SK-N-SH (cell line): ENCODE results near the gene FBF1. TPM values are rescaled to one million over a fixed set of nuclear protein-coding genes. Genes with fewer than 3 reads are reported as not detected.
"Not testable (repeated sequence)": the region's sequence is repeated elsewhere in the genome, so short reads cannot be mapped to it uniquely, and the experiment has no call there.

Experiments used
- CTCF ChIA-PET: fragments of 300-600, 350-600 bp; formaldehyde crosslinking; extraction: SDS; loops from one replicate; lab custom pipeline; 2021; lab: Yijun Ruan, JAX
- POLR2A ChIA-PET: fragments of 350-600 bp; sonication (Branson Sonifier 250); formaldehyde crosslinking; extraction: SDS; loops from one replicate; lab custom pipeline; 2020; ENCODE audit warnings: antibody characterized with exemption, inconsistent platforms; lab: Yijun Ruan, JAX
- DNase-seq: peaks from one replicate; pipeline ENCODE4 v3.0.0; 2012
- H2AFZ ChIP-seq: fragments of 200-600 bp; sonication (generic); 2 replicates; pipeline ENCODE4 v1.8.1; 2016; ENCODE audit warnings: antibody characterized with exemption, mild to moderate bottlenecking, low read depth
- H3F3A ChIP-seq: fragments of 200-600 bp; sonication (generic); replicated peaks from 2 replicates; pipeline ENCODE3; 2016; ENCODE audit warnings: antibody characterized with exemption, mild to moderate bottlenecking; ENCODE audit not compliant: insufficient read depth
- H3K27ac ChIP-seq, 2 experiments: fragments of 200-500 bp in 1 of 2; fragments of 200-600 bp in 1 of 2; sonication (Bioruptor generic) in 1 of 2; sonication (generic), shearing (Covaris generic) in 1 of 2; 2 replicates each; pipeline versions ENCODE4 v1.5.1 to v1.6.1; 2014 to 2016; ENCODE audit warnings: low read depth in 2 of 2, inconsistent platforms in 1 of 2, low read length in 1 of 2, mild to moderate bottlenecking in 1 of 2, mixed read lengths in 1 of 2
- H3K27me3 ChIP-seq: fragments of 200-600 bp; sonication (generic), shearing (Covaris generic); 2 replicates; pipeline ENCODE4 v1.6.1; 2016; ENCODE audit warnings: mixed run types; ENCODE audit not compliant: insufficient read depth
- H3K36me3 ChIP-seq, 2 experiments: fragments of 200-500 bp in 1 of 2; fragments of 200-600 bp in 1 of 2; sonication (Bioruptor generic) in 1 of 2; sonication (generic) in 1 of 2; replicated peaks in 1 of 2; 2 replicates each; pipeline versions ENCODE3 to v1.5.1; 2014 to 2016; ENCODE audit warnings: low read length in 1 of 2, mild to moderate bottlenecking in 1 of 2; ENCODE audit not compliant: insufficient read depth in 2 of 2, control insufficient read depth in 1 of 2
- H3K4me1 ChIP-seq, 2 experiments: fragments of 200-500 bp in 1 of 2; fragments of 200-600 bp in 1 of 2; sonication (Bioruptor generic) in 1 of 2; sonication (generic), shearing (Covaris generic) in 1 of 2; 2 replicates each; pipeline versions ENCODE4 v1.5.1 to v1.6.1; 2014 to 2016; ENCODE audit warnings: low read depth in 1 of 2, low read length in 1 of 2, mixed run types in 1 of 2; ENCODE audit not compliant: insufficient read depth in 2 of 2, control insufficient read depth in 1 of 2
- H3K4me2 ChIP-seq: fragments of 200-600 bp; sonication (generic), shearing (Covaris generic); 2 replicates; pipeline ENCODE4 v1.6.1; 2017; ENCODE audit warnings: mixed run types
- H3K4me3 ChIP-seq, 2 experiments: fragments of 200-500 bp in 1 of 2; fragments of 200-600 bp in 1 of 2; sonication (Bioruptor generic) in 1 of 2; sonication (generic), shearing (Covaris generic) in 1 of 2; 2 replicates each; pipeline versions ENCODE4 v1.5.1 to v1.8.1; 2014 to 2016; ENCODE audit warnings: low read depth in 2 of 2, inconsistent platforms in 1 of 2, low read length in 1 of 2, mild to moderate bottlenecking in 1 of 2, mixed read lengths in 1 of 2, moderate library complexity in 1 of 2
- H3K79me2 ChIP-seq: fragments of 200-600 bp; sonication (generic); 2 replicates; pipeline ENCODE4 v1.8.1; 2017; ENCODE audit warnings: mild to moderate bottlenecking; ENCODE audit not compliant: insufficient read depth
- H3K9ac ChIP-seq: fragments of 200-600 bp; sonication (generic); 2 replicates; pipeline ENCODE4 v1.6.1; 2017; ENCODE audit warnings: mixed run types
- H3K9me2 ChIP-seq: fragments of 200-600 bp; sonication (generic); 2 replicates; pipeline ENCODE4 v1.6.1; 2017; ENCODE audit warnings: mixed run types
- H3K9me3 ChIP-seq: fragments of 200-600 bp; sonication (generic); 2 replicates; pipeline ENCODE4 v1.6.1; 2017; ENCODE audit warnings: mixed run types, mild to moderate bottlenecking, moderate library complexity
- H4K20me1 ChIP-seq: fragments of 200-600 bp; sonication (generic); 2 replicates; pipeline ENCODE4 v1.6.1; 2017; ENCODE audit warnings: mild to moderate bottlenecking, mixed run types; ENCODE audit not compliant: insufficient read depth
- EP300 ChIP-seq, 2 experiments: IDR thresholded peaks; 2 replicates each; pipeline versions ENCODE4 v1.4.0 to v1.6.1; 2012; ENCODE audit warnings: borderline replicate concordance in 1 of 2, low read depth in 1 of 2, low read length in 1 of 2
- EZH2phosphoT487 ChIP-seq: fragments of 200-600 bp; sonication (generic); IDR thresholded peaks from 2 replicates; pipeline ENCODE4 v1.6.1; 2017; ENCODE audit warnings: low read depth, mixed run types, mild to moderate bottlenecking, antibody characterized with exemption, moderate library complexity, borderline replicate concordance
- FOXM1 ChIP-seq: IDR thresholded peaks from 2 replicates; pipeline ENCODE4 v1.4.0; 2012; ENCODE audit warnings: low read depth, mild to moderate bottlenecking
- GABPA ChIP-seq: IDR thresholded peaks from 2 replicates; pipeline ENCODE4 v1.4.0; 2012; ENCODE audit warnings: low read depth, mild to moderate bottlenecking
- GATA2 ChIP-seq: sonication (generic); formaldehyde crosslinking; IDR thresholded peaks from 2 replicates; pipeline ENCODE4 v1.5.0; 2020; ENCODE audit warnings: mild to moderate bottlenecking, missing genetic modification reagents
- JUND ChIP-seq: IDR thresholded peaks from 2 replicates; pipeline ENCODE4 v1.4.0; 2012
- MEF2A ChIP-seq: IDR thresholded peaks from 2 replicates; pipeline ENCODE4 v1.4.0; 2012; ENCODE audit warnings: low read depth, borderline replicate concordance
- PBX3 ChIP-seq: IDR thresholded peaks from 2 replicates; pipeline ENCODE4; 2012
- RAD21 ChIP-seq: IDR thresholded peaks from 2 replicates; pipeline ENCODE4 v1.6.1; 2012; ENCODE audit warnings: mild to moderate bottlenecking, low read length
- SIN3A ChIP-seq: IDR thresholded peaks from 2 replicates; pipeline ENCODE4 v1.6.1; 2012; ENCODE audit warnings: low read depth, mild to moderate bottlenecking, low read length, moderate library complexity, borderline replicate concordance
- SMC3 ChIP-seq: IDR thresholded peaks from 2 replicates; pipeline ENCODE4 v1.6.1; 2012; ENCODE audit warnings: low read depth, low read length, improper control_type of control experiment
- TCF12 ChIP-seq: IDR thresholded peaks from 2 replicates; pipeline ENCODE4 v1.4.0; 2012
- TEAD4 ChIP-seq: IDR thresholded peaks from 2 replicates; pipeline ENCODE4 v1.4.0; 2012; ENCODE audit warnings: mild to moderate bottlenecking, borderline replicate concordance; ENCODE audit not compliant: insufficient read depth
- WGBS: methylation state at CpG from one replicate; pipeline ENCODE4 v1.1.6; 2017; ENCODE audit warnings: low lambda C conversion rate; 5-methylcytosine and 5-hydroxymethylcytosine counted together
- polyA plus RNA-seq, 3 experiments: library from polyadenylated mRNA; depleted of rRNA; stranded (reverse); fragments of >200 nt; gene quantifications; 2 replicates each; pipeline ENCODE4 v1.2.3, GENCODE V29; 2012

FBF1 gene
- polyA plus RNA-seq, 1 of the 3 experiments (the other 2 are of a cell fraction) = 19.0 TPM

DNA sequence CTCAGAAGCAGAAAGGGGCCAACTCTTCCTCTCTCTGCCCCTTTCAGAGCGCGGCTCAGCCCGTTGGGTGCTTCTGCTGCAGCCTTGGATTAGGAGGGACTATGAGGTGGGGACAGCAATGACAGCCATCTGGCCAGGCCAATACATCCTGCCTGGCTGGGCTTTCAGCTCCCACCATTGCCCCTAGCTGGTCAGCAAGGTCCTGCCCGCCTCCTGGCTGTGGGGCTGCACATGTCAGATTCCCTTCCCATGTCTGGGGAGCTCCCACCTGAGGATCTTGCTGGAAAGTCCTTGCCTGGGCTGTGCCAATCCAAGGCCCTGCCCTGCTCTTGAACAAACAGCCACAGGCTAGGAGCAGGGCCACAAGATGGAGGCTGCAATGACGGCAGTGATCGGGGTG lies 52.4 kb downstream of the FBF1 start:
- no peaks in the 10 kb centered on the region for H3K9me2 ChIP-seq
- no peaks in the 10 kb centered on the region for H4K20me1 ChIP-seq
- no peak overlapping the region for H3K9ac ChIP-seq
- H2AFZ ChIP-seq = no peak overlapping the region
- H3K79me2 ChIP-seq = peaks cover 6% of the 10 kb centered on the region; the same call in 1 of the 2 replicates
- no peaks in the 10 kb centered on the region for H3K27me3 ChIP-seq
- ChIA-PET POLR2A (interaction anchor here (0.7 to 1.2 kb wide), 2 partner anchors 8 to 10 kb away, joined by 3 to 4 read pairs; partner anchors contain the start of genes TRIM47 and TRIM65), CTCF (interaction anchor here (1.0 to 16.0 kb wide), 4 partner anchors 10 to 61 kb away, joined by 3 to 214 read pairs (median 4); partner anchors contain the start of genes TRIM47 and WBP2)
- H3K4me3 ChIP-seq = no peak overlapping the region
- TF ChIP-seq SIN3A (no peak), RAD21 (no peak), JUND (no peak), PBX3 (no peak), EP300 (IDR thresholded peaks at IDR 0.05; ENCODE audit: borderline replicate concordance in 1 of 2, low read depth in 1 of 2, low read length in 1 of 2) (no peak), TEAD4 (no peak), SMC3 (no peak), MEF2A (no peak), GABPA (no peak), GATA2 (CRISPR knock-in tag) (no peak), TCF12 (no peak), EZH2phosphoT487 (no peak), FOXM1 (no peak)
- no peaks in the 10 kb centered on the region for H3K4me1 ChIP-seq
- DNase-seq = no peak
- H3F3A ChIP-seq = peaks cover 21% of the 10 kb centered on the region
- no peak overlapping the region for H3K4me2 ChIP-seq
- peaks cover 0 to 15% of the 10 kb centered on the region in 2 experiments for H3K36me3 ChIP-seq
- H3K27ac ChIP-seq = no peak overlapping the region
- WGBS = 75% methylated on average over 6 of the region's 6 CpGs
- H3K9me3 ChIP-seq = no peaks in the 10 kb centered on the region

DNA sequence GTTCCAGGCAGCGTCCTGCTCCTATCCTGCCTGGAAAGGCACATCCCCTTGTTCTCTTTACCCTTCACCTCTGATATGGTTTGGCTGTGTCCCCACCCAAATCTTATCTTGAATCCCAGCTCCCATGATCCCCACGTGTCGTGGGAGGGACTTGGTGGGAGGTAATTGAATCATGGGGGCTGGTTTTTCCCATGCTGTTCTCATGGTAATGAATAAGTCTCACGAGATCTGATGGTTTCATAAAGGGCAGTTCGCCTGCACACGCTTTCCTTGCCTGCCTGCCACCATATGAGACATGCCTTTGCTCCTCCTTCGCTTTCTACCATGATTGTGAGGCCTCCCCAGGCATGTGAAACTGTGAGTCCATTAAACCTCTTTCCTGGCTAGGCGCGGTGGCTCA lies 55.0 kb downstream of the FBF1 start:
- CTCF ChIA-PET = interaction anchor here (1.6 to 16.0 kb wide), 3 partner anchors 8 to 19 kb away, joined by 6 to 214 read pairs (median 214); partner anchors contain the start of genes MRPL38, TRIM47 and TRIM65
- H3F3A ChIP-seq = peaks cover 21% of the 10 kb centered on the region
- POLR2A ChIA-PET = not testable (repeated sequence)

More for the DNA sequence above, 55.0 kb downstream of the FBF1 start:
- not testable (repeated sequence) for H3K9ac ChIP-seq, H3K9me3 ChIP-seq, H3K36me3 ChIP-seq, H4K20me1 ChIP-seq, H3K79me2 ChIP-seq, H3K4me3 ChIP-seq, DNase-seq, H3K4me2 ChIP-seq, H2AFZ ChIP-seq, H3K27me3 ChIP-seq, H3K27ac ChIP-seq, H3K9me2 ChIP-seq, H3K4me1 ChIP-seq
- 75% methylated on average over 9 of the region's 9 CpGs for WGBS
